Choroid plexus epithelial cell (primary cell): ENCODE data around the gene ALDH3B2.

Source experiments
- DNase-seq: peaks from one replicate; pipeline ENCODE4 v3.0.0-alpha.2; 2010; ENCODE audit warnings: low read depth
- H3K4me3 ChIP-seq: 2 replicates; pipeline ENCODE4 v1.5.1; 2011; ENCODE audit warnings: low read depth, mild to moderate bottlenecking, control low read depth, low read length, moderate library complexity
- TF ChIP-seq, protein P1 (sequence below): conservative IDR thresholded peaks from 2 replicates; pipeline ENCODE4 v1.5.1; 2011; ENCODE audit warnings: low read depth, mild to moderate bottlenecking, control low read depth, inconsistent platforms, low read length, moderate library complexity

The ALDH3B2 gene

DNA sequence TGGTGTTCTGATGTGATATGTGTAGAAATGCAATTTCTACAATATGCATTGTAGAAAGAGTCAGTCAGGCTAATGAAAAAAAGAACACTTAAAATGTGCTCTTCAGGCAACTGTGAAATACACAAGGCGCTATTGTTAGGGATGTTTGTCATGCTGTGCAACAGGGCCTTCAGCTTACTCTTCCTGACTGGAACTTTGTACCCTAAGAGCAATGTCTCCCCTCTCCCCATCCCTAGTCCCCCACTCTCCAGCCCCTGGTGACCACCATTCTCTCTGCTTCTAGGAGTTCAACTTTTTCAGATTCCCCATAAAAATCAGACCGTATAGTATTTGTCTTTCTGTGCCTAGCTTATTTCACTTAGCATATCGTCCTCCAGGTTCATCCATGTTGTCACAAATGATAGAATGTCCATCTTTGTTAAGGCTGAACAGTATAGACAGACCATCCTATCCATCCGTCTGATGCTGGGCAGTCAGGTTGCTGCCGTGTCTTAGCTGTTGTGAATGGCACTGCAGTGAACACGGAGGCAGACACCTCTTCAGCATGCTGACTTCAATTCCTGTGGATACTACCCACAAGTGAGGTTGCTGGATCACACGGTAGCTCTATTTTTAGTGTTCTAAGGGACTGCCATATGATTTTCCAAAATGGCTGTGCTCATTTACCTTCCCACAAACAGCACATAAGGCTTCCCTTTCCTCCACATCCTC, 57.0 kb downstream of the ALDH3B2 start:
- no peak for DNase-seq
- H3K4me3 ChIP-seq: no peak overlapping the region
- TF ChIP-seq, protein P1, sequence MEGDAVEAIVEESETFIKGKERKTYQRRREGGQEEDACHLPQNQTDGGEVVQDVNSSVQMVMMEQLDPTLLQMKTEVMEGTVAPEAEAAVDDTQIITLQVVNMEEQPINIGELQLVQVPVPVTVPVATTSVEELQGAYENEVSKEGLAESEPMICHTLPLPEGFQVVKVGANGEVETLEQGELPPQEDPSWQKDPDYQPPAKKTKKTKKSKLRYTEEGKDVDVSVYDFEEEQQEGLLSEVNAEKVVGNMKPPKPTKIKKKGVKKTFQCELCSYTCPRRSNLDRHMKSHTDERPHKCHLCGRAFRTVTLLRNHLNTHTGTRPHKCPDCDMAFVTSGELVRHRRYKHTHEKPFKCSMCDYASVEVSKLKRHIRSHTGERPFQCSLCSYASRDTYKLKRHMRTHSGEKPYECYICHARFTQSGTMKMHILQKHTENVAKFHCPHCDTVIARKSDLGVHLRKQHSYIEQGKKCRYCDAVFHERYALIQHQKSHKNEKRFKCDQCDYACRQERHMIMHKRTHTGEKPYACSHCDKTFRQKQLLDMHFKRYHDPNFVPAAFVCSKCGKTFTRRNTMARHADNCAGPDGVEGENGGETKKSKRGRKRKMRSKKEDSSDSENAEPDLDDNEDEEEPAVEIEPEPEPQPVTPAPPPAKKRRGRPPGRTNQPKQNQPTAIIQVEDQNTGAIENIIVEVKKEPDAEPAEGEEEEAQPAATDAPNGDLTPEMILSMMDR: no peak

DNA sequence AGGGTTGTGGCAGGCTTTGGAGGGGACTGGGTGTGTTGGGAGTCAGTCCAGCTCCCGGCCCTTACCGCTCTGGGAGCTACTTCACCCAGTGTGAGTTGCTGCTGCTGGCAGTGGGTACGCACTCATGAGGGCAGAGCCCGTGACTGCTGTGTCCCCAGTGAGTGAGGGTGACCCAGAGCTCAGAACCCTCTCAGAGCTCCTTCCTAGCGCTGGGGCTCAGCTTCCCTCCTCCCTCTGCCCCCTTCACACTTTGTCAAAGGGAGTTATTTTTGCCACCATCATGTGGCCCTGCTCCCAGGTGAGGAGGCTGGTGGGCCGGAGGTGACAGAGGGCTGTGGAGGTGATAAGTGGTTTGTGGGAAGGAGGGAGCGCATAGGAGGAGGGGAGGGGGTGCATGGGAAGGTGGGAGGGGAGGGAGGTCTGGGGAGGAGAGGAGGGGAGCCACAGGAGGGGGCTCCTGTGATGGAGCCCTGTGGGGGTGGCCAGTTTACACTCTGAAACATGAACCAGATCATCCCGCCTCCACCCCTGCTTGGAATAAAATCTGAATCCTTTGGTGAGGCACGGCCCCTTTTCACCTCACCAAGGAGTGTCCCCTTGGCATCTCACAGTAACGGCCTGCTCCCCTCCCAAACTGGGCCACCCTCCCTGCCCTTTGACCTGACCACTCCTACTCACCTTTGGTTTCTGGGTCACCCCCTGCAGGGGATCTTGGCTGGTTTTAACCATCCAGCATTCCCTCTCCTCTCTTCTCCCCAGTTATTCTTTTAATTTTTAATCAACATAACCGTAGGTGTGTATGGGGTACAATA, 57.8 kb downstream of the ALDH3B2 start:
- no peak overlapping the region for H3K4me3 ChIP-seq
- TF ChIP-seq, protein P1: no peak
- DNase-seq: no peak

DNA sequence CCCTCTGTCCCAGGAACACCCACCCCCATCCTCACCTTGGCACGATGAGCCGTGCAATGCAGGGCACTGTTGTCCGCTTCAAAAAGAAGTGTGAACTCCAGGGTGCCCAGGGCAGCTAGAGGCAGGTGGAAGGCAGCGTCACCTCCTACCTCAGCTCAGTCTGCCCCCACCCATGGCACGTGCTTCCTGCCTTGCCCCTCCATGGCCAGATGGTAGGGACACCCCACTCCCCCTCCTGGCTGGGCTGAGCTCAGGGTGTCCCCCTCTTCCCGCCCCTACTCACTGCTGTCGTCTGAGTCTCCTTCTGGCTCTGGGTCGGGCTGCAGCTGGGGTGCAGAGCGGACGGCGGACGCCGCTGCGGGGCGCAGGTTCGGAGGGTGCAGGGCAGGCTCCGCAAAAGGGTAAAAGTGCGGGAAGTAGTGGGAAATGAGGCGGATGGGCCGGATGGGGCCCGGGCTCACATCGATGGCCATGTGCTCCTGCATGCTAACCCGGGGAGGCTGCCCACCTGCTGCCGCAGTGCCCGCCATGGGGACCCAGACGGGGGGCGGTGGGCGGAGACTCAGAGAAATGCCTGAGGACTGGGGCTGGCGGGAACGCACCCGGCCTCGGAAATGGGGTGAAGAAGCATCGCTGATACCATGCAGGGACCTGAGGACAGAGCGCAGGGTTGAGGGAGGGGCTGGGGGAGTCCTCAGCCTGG, 58.5 kb downstream of the ALDH3B2 start:
- no peak for DNase-seq
- H3K4me3 ChIP-seq: no peak overlapping the region
- TF ChIP-seq, protein P1: no peak

DNA sequence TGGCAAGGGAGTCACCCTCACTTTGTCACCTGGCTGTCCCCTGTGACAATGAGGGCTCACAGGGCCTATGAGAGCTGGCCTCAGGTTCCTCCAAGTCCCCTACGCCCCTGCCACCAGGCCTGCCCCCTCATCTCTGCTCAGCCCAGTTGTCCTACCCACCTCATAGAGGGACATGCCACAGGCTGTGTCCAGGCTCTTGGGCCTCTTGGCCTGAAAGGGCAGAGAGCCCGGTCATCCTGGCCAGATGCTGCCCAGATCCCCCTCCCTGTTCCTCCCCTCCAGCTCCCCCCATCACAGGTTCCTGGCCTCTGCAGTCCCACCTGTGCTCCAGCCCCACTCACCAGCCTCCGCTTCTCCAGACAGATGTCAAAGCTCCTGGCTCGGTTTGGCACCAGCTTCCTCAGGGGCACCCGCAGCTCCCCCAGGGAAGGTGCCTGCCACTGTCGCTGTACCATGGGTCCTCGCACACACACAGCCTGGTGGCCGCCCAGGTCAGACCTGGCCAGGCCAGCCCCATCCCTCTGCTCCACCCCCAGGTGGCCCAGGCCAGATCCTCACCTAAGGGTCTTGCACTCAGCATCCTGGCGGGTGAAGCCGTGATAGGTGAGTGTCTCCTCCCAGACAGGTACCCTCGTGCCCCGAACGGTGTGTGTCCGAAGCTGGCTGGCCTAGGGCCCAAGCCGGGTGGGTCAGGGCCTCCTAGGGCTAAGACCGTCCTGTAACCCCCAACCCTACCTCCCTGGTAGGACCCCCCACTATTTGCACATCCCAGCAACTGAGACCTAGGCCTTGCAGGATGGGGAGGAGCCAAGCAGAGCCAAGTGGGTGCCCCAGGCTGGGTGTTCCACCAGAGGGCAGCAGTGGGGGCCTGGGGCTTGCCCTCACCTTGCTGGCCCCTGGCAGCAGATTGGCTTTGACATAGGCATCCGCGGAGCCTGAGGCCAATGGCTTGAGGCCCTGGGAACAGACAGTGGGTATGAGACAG, 59.4 kb downstream of the ALDH3B2 start:
- no peak overlapping the region for H3K4me3 ChIP-seq
- TF ChIP-seq, protein P1: peak; percentile 63
- DNase-seq: peak; percentile 26

DNA sequence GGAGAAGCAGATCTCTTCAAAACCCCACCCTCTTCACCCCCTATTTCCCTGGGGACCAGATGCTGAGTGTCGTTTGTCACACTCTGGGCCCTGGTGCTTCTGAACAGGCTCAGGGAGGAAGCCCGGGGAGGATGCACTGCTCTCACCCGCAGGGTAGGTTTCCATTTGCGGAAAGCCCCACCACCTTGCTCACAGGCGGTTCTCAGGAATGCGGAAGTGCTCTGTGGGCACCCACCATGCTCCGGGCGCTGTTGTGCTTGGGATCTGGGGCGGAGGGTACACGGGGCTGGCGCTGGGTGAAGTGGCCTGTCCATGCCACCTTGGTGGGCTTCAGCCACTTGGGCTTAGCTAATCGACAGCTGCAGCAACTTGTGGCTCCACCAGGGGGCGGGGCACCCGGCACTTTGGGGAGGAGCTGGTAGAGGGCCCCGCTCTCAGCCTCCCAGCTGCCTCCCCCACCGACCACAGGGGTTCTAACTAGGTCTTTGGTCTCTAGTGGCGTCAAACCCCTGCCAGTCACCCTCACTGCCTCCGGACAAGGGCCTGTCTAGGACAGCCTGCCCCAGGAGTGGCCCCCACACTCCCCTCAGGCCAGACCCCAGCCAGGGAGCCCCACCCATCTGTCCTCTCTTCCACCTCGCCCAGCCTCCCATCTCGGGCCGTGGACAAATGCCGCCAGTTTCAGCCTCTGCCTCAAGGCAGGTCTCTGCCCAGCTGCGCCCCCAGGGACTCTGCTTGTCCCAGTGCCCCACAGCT, 60.3 kb downstream of the ALDH3B2 start:
- peak; percentile 60 for DNase-seq
- TF ChIP-seq, protein P1: peak; percentile 73
- peak overlapping the region; percentile 56 for H3K4me3 ChIP-seq
